ENCODE data around the gene CDC42BPA. TPM values are rescaled to one million over a fixed set of nuclear protein-coding genes. Genes with fewer than 3 reads are reported as not detected.
"Not testable (repeated sequence)": the region's sequence is repeated elsewhere in the genome, so short reads cannot be mapped to it uniquely, and the experiment has no call there.

CDC42BPA gene
- total RNA-seq, 1 donor from 2014 or later, result 75.0 TPM

GRCh38 chr1:226960944-226961765, 357.1 kb downstream of the CDC42BPA start:
- DNase-seq, result no peak

GRCh38 chr1:226960256-226960655, 358.0 kb downstream of the CDC42BPA start:
- DNase-seq, result no peak

GRCh38 chr1:226958300-226958699, 360.0 kb downstream of the CDC42BPA start:
- DNase-seq, result no peak

GRCh38 chr1:226957714-226958113, 360.6 kb downstream of the CDC42BPA start:
- no peak for DNase-seq

- DNase-seq, result no peak
Observed at GRCh38 chr1:226956942-226957713, 361.2 kb downstream of the CDC42BPA start.

- not testable (repeated sequence) for DNase-seq
Observed at GRCh38 chr1:226955857-226956256, 362.4 kb downstream of the CDC42BPA start.

GRCh38 chr1:226954777-226955176, 363.5 kb downstream of the CDC42BPA start:
- no peak for DNase-seq

GRCh38 chr1:226954337-226954736, 364.0 kb downstream of the CDC42BPA start:
- DNase-seq, result no peak

- no peak for DNase-seq
Observed at GRCh38 chr1:226953175-226953800, 365.0 kb downstream of the CDC42BPA start.

GRCh38 chr1:226952118-226952441, 366.2 kb downstream of the CDC42BPA start:
- no peak for DNase-seq

- no peak for DNase-seq
Observed at GRCh38 chr1:226951286-226952117, 366.8 kb downstream of the CDC42BPA start.

- DNase-seq, result no peak
Observed at GRCh38 chr1:226950871-226951270, 367.4 kb downstream of the CDC42BPA start.

GRCh38 chr1:226950316-226950715, 368.0 kb downstream of the CDC42BPA start:
- no peak for DNase-seq

GRCh38 chr1:226949401-226949800, 368.9 kb downstream of the CDC42BPA start:
- DNase-seq, result no peak

- DNase-seq, result no peak
Observed at GRCh38 chr1:226948996-226949395, 369.3 kb downstream of the CDC42BPA start.

- DNase-seq, result no peak
Observed at GRCh38 chr1:226948480-226948879, 369.8 kb downstream of the CDC42BPA start.

- no peak for DNase-seq
Observed at GRCh38 chr1:226948051-226948450, 370.2 kb downstream of the CDC42BPA start.

- DNase-seq, result peak; percentile 53
Observed at GRCh38 chr1:226946841-226947240, 371.5 kb downstream of the CDC42BPA start.

- DNase-seq, result no peak
Observed at GRCh38 chr1:226946285-226946684, 372.0 kb downstream of the CDC42BPA start.

GRCh38 chr1:226945858-226946245, 372.4 kb downstream of the CDC42BPA start:
- no peak for DNase-seq

GRCh38 chr1:226945106-226945857, 373.0 kb downstream of the CDC42BPA start:
- DNase-seq, result peak; percentile 63

All from tongue (tissue), 2 donors.